Right atrium auricular region (tissue), 2 donors: ENCODE measurements around the gene EMC1. TPM values are rescaled to one million over a fixed set of nuclear protein-coding genes. Genes with fewer than 3 reads are reported as not detected.
"Not testable (repeated sequence)": the region's sequence is repeated elsewhere in the genome, so short reads cannot be mapped to it uniquely, and the experiment has no call there.

Experiments
- DNase-seq: peaks from one replicate; pipeline ENCODE4 v3.0.0-alpha.2; 2019; ENCODE audit warnings: low spot score
- H3K27ac ChIP-seq, 2 donors: fragments of 200-600 bp; sonication (generic); 1 replicate in 1 of 2; 2 replicates in 1 of 2; pipeline ENCODE4 v1.5.1; 2016 to 2019
- H3K27me3 ChIP-seq, 2 donors: fragments of 200-600 bp; sonication (generic); one replicate each; pipeline versions ENCODE4 v1.5.1 to v1.6.0; 2017 to 2019
- H3K36me3 ChIP-seq: fragments of 200-600 bp; sonication (generic); one replicate; pipeline ENCODE4 v1.5.1; 2016
- H3K4me1 ChIP-seq, 2 donors: fragments of 200-600 bp; sonication (generic); one replicate each; pipeline versions ENCODE4 v1.5.1 to v1.6.0; 2017 to 2019
- H3K4me3 ChIP-seq, 2 donors: fragments of 200-600 bp; sonication (generic); 1 replicate in 1 of 2; 2 replicates in 1 of 2; pipeline ENCODE4 v1.5.1; 2017 to 2019; ENCODE audit warnings: mild to moderate bottlenecking in 1 of 2, moderate library complexity in 1 of 2
- H3K9me3 ChIP-seq, 2 donors: fragments of 200-600 bp; sonication (generic); one replicate each; pipeline ENCODE4 v1.5.1; 2019
- total RNA-seq, 2 donors: library from RNA; depleted of rRNA; stranded (reverse); fragments of >200 nt; gene quantifications; one replicate each; pipeline ENCODE4 v1.1.0, GENCODE V29; 2016
- TF ChIP-seq, protein P1 (sequence below), 2 donors: fragments of 200-600 bp; sonication (generic); IDR thresholded peaks; one replicate each; pipeline ENCODE4 v1.5.1; 2019; ENCODE audit warnings: antibody characterized with exemption in 2 of 2

Gene EMC1
- total RNA-seq, 2 donors from 2014 or later = 30.7 to 36.7 TPM

DNA sequence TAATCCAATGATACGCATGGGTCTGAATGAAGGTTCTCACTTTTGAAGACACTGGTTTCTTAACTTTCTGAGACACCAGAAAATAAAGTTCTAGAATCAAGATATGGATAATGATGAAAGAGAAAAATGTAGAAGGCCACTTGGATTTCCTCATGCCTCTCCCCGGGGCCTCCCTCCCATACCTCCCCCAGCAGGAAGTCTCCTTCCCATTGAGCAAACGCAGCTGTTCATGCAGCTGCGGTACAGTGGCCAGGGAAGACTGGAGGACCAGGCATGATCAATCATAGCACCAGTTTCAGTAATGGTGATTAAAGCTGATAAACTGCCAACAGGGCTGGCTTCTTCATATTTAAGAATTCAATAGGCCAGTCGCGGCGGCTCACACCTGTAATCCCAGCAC lies 30.3 kb downstream of the EMC1 start:
- H3K36me3 ChIP-seq = peaks cover 88% of the 10 kb centered on the region
- DNase-seq = no peak
- no peaks in the 10 kb centered on the region for H3K9me3 ChIP-seq
- no peaks in the 10 kb centered on the region for H3K4me1 ChIP-seq
- TF ChIP-seq, protein P1, sequence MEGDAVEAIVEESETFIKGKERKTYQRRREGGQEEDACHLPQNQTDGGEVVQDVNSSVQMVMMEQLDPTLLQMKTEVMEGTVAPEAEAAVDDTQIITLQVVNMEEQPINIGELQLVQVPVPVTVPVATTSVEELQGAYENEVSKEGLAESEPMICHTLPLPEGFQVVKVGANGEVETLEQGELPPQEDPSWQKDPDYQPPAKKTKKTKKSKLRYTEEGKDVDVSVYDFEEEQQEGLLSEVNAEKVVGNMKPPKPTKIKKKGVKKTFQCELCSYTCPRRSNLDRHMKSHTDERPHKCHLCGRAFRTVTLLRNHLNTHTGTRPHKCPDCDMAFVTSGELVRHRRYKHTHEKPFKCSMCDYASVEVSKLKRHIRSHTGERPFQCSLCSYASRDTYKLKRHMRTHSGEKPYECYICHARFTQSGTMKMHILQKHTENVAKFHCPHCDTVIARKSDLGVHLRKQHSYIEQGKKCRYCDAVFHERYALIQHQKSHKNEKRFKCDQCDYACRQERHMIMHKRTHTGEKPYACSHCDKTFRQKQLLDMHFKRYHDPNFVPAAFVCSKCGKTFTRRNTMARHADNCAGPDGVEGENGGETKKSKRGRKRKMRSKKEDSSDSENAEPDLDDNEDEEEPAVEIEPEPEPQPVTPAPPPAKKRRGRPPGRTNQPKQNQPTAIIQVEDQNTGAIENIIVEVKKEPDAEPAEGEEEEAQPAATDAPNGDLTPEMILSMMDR (IDR thresholded peaks at IDR 0.05) = no peak
- no peak overlapping the region for H3K4me3 ChIP-seq
- no peaks in the 10 kb centered on the region for H3K27me3 ChIP-seq
- peak overlapping the region in 1 of 2 donors; percentile 18 for H3K27ac ChIP-seq

DNA sequence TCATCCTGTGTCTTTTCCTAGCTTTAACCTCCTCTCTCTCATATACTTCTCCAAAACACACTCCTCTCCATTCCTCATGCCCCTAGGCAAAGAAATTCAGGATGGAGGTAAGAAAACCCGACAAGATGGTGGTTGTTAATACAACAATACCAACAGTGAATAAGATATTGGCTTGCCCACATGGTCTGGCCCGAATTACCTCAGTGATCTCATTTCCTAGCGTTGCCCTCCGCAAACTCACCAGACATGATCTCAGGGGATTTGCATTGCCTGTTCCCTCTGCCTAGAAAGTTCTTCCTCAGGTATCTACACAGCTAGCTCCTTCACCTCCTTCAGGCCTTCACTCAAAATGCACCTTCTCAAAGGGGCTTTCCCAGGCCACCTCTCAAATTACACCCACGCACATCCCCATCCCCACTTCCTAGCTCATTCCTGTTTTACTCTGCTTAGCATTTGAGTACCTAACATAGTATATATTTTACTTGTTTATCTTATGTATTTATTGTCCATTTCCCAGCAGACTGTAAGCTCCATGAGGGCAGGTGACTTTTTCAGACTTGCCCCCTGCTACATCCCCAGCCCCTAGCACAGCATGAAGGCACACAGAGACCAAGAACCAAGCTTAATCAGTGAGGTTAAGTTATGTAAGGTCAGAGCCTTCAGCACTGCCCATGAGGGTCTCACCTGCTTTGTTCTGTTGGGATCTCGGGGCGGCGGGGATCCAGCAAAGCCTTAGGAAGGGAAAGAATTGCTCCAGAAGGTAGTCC lies 31.1 kb downstream of the EMC1 start:
- no peaks in the 10 kb centered on the region for H3K9me3 ChIP-seq
- H3K27ac ChIP-seq = peak overlapping the region in 1 of 2 donors; percentile 18
- no peaks in the 10 kb centered on the region for H3K27me3 ChIP-seq
- TF ChIP-seq, protein P1 (IDR thresholded peaks at IDR 0.05) = no peak
- H3K4me1 ChIP-seq = no peaks in the 10 kb centered on the region
- no peak for DNase-seq
- no peak overlapping the region for H3K4me3 ChIP-seq
- H3K36me3 ChIP-seq = peaks cover 82% of the 10 kb centered on the region

DNA sequence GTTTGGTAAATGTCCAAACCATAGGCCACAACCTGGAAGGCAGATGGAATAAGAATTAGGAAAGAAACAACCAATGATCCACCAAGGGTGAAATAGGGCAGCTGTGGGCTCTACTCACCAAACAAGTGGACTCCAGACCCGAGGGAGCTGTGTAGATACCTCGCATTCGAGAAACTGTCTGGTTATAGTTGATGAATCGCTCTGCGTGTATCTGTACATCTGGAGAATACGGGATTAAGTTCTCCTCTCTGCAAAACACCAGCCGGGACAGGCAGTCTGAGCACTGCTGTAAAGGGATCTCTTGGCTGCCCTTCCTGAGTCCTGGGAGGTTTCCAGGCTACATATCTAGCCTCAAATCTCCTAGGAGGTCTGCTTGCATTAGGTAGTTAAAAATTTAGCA lies 31.9 kb downstream of the EMC1 start:
- Histone ChIP-seq H3K27me3 (no peaks in the 10 kb centered on the region), H3K9me3 (no peaks in the 10 kb centered on the region), H3K36me3 (peaks cover 76% of the 10 kb centered on the region), H3K27ac (no peak overlapping the region), H3K4me3 (no peak overlapping the region), H3K4me1 (no peaks in the 10 kb centered on the region)
- TF ChIP-seq, protein P1 (IDR thresholded peaks at IDR 0.05) = no peak
- no peak for DNase-seq

DNA sequence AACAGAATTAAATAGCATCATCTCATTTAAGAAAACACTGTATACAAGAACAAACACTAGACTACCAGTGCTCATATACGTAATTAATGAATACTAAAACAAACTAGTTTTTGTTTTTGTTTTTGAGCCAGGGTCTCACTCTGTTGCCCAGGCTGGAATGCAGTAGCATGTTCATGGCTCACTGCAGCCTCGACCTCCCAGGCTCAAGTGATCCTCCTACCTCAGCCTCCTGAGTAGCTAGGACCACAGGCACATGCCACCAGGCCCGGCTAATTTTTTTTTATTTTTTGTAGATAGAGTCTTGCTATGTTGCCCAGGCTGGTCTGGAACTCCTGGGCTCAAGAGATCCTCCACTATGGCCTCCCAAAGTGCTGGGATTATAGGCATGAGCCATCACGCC lies 34.7 kb downstream of the EMC1 start:
- H3K4me3 ChIP-seq, DNase-seq, H3K27ac ChIP-seq, H3K9me3 ChIP-seq, H3K27me3 ChIP-seq: not testable (repeated sequence)
- Histone ChIP-seq H3K4me1 (peaks cover 0 to 11% of the 10 kb centered on the region in 2 donors), H3K36me3 (peaks cover 61% of the 10 kb centered on the region)

DNA sequence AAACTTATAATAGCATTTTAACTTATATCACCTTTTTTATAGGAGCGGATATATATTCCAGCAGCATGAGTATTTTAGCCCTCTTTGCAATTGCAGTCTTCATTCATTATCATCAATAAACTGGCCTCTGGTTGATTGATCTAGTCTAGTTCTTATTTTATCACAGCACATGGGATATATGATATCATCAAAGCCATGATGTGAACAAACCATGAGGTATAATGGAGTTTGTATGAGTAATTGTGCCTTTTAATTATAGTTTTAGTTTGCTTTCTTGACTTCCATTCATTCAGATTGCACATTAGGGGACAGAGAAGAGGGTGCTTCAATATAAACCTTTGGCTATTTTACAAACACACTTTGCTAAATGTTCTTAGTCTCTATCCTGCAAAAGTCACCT lies 37.7 kb downstream of the EMC1 start:
- no peaks in the 10 kb centered on the region for H3K27me3 ChIP-seq
- TF ChIP-seq, protein P1 (IDR thresholded peaks at IDR 0.05) = no peak
- H3K4me1 ChIP-seq = peaks cover 0 to 28% of the 10 kb centered on the region in 2 donors
- peaks cover 31% of the 10 kb centered on the region for H3K36me3 ChIP-seq
- no peaks in the 10 kb centered on the region for H3K9me3 ChIP-seq
- DNase-seq = no peak
- no peak overlapping the region for H3K27ac ChIP-seq
- H3K4me3 ChIP-seq = no peak overlapping the region

DNA sequence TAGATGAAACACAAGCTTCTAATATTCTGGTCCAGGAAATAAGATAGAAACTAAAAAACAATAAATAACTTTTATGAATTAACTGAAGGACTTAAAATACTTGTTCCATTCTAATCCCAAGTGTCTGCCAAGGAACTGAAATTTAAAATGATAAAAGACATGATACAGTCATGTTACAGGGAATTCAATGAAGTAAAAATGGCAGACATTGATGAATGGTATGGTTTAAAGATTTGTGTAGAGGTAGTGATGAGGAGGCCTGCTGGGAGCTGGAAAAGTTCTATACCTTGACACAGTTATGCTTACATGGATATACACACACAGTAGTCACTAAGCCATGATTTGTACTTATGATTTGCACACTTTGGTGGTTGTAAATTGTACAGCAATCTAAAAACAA lies 39.2 kb downstream of the EMC1 start:
- H3K4me1 ChIP-seq = peaks cover 0 to 42% of the 10 kb centered on the region in 2 donors
- no peak overlapping the region for H3K27ac ChIP-seq
- no peaks in the 10 kb centered on the region for H3K27me3 ChIP-seq
- no peaks in the 10 kb centered on the region for H3K9me3 ChIP-seq
- no peak for DNase-seq
- H3K4me3 ChIP-seq = no peak overlapping the region
- TF ChIP-seq, protein P1 (IDR thresholded peaks at IDR 0.05) = no peak
- peaks cover 19% of the 10 kb centered on the region for H3K36me3 ChIP-seq
